ENCODE measurements around the gene SPEM2. TPM values are rescaled to one million over a fixed set of nuclear protein-coding genes. Genes with fewer than 3 reads are reported as not detected.

SPEM2 gene
- polyA plus RNA-seq, 2 of the 4 experiments (the other 2 are of a cell fraction): not detected

GRCh38 chr17:7411427-7411750 is 14.0 kb upstream of the SPEM2 start (continued):
- TF ChIP-seq ZFP36 (IDR thresholded peaks at IDR 0.05; ENCODE audit: borderline replicate concordance, partially characterized antibody): no peak
- no peak for TF ChIP-seq EHMT2 (IDR thresholded peaks at IDR 0.05; ENCODE audit: low read depth)

GRCh38 chr17:7413346-7413985 is 11.9 kb upstream of the SPEM2 start:
- CTCF ChIA-PET: interaction anchor here (0.6 to 1.6 kb wide), 6 partner anchors 11 to 502 kb away, joined by 3 to 7 read pairs (median 4); no protein-coding TSS in a partner anchor
- ATAC-seq: no peak
- Histone ChIP-seq H3K4me1 (0 out of 3 replicates have a peak, but pooled peaks cover 3% of the 10 kb centered on the region), H3K4me2 (no peak overlapping the region), H3K27ac (no peak overlapping the region), H3K4me3 (no peak overlapping the region), H3K9me3 (no peaks in the 10 kb centered on the region)
- no peak for TF ChIP-seq RCOR1 (IDR thresholded peaks at IDR 0.05; ENCODE audit: low read depth, low read length)
- TF ChIP-seq RFX5 (IDR thresholded peaks at IDR 0.05): no peak
- no peak for TF ChIP-seq RARB (CRISPR knock-in tag; IDR thresholded peaks at IDR 0.05)
- TF ChIP-seq BHLHE40 (IDR thresholded peaks at IDR 0.05; ENCODE audit: low read depth, low read length): no peak
- TF ChIP-seq CBX8 (IDR thresholded peaks at IDR 0.05): no peak
- POLR2A ChIA-PET: no interaction called here
- 73% methylated on average over 6 of the region's 6 CpGs for WGBS (ENCODE audit: missing lambda C conversion rate)
- no peak for FAIRE-seq
- no peak for DNase-seq (ENCODE audit: low read depth in 1 of 2, low spot score in 1 of 2)

- ATAC-seq: no peak
- H3K9me3 ChIP-seq: no peaks in the 10 kb centered on the region
- no peak overlapping the region for H3K4me3 ChIP-seq
- TF ChIP-seq ATOH8 (CRISPR knock-in tag; IDR thresholded peaks at IDR 0.05; ENCODE audit: low read depth) (no peak), HOXA7 (CRISPR knock-in tag; IDR thresholded peaks at IDR 0.05) (no peak), MAZ (IDR thresholded peaks at IDR 0.05; ENCODE audit: borderline replicate concordance, low read depth, low read length) (no peak), EP300 (IDR thresholded peaks at IDR 0.05) (no peak), HMGXB4 (CRISPR knock-in tag; IDR thresholded peaks at IDR 0.05; ENCODE audit: borderline replicate concordance) (no peak), ELK1 (IDR thresholded peaks at IDR 0.05; ENCODE audit: low read depth, low read length) (no peak), ZSCAN20 (CRISPR knock-in tag; IDR thresholded peaks at IDR 0.05) (no peak), EHMT2 (IDR thresholded peaks at IDR 0.05; ENCODE audit: low read depth) (no peak), FOSL2 (IDR thresholded peaks at IDR 0.05) (no peak), FOSL2 (CRISPR knock-in tag; IDR thresholded peaks at IDR 0.05) (no peak), TP53 (CRISPR knock-in tag; IDR thresholded peaks at IDR 0.05) (no peak), NFE2L2 (conservative IDR thresholded peaks at IDR 0.05; ENCODE audit: low read length) (no peak), MYC (IDR thresholded peaks at IDR 0.05; ENCODE audit: borderline replicate concordance, low read length) (no peak), PBX3 (IDR thresholded peaks at IDR 0.05) (no peak), FOXS1 (CRISPR knock-in tag; IDR thresholded peaks at IDR 0.05) (no peak), MAX (IDR thresholded peaks at IDR 0.05) (no peak), KDM5A (IDR thresholded peaks at IDR 0.05) (no peak), REST (IDR thresholded peaks at IDR 0.05) (no peak)
- no peak overlapping the region for H3K27ac ChIP-seq
- POLR2A ChIA-PET: no interaction called here
- 87% methylated on average over 13 of the region's 14 CpGs for WGBS (ENCODE audit: missing lambda C conversion rate)
- no peak for FAIRE-seq
- 0 out of 3 replicates have a peak, but pooled peaks cover 3% of the 10 kb centered on the region for H3K4me1 ChIP-seq
- no peak overlapping the region for H3K4me2 ChIP-seq
- CTCF ChIA-PET: interaction anchor here (1.5 kb wide), 1 partner anchor 9 kb away, joined by 3 read pairs; no protein-coding TSS in a partner anchor
- no peak for DNase-seq (ENCODE audit: low read depth in 1 of 2, low spot score in 1 of 2)
Measured at GRCh38 chr17:7414837-7415236, 10.6 kb upstream of the SPEM2 start.
